DND-41 (cell line): ENCODE measurements around the gene APOM.
A peak's percentile ranks its signal among the peaks of the same experiment; 100 is the strongest.

Experiments used
- ATAC-seq: fragments of 200-7000 bp; cut with Tn5 transposase; 3 replicates; pipeline ENCODE4 v1.9.1; 2021; ENCODE audit warnings: low read depth; ENCODE audit not compliant: insufficient read depth
- DNase-seq: peaks from one replicate; pipeline ENCODE4 v3.0.0-alpha.2; 2020
- H2AFZ ChIP-seq: 2 replicates; pipeline ENCODE4 v1.6.0; 2012; ENCODE audit warnings: low read depth, low read length
- H3K27ac ChIP-seq: 2 replicates; pipeline ENCODE4 v1.5.1; 2012; ENCODE audit warnings: low read length, inconsistent platforms
- H3K27me3 ChIP-seq: fragments of 200-600 bp; sonication (generic); 2 replicates; pipeline ENCODE4 v1.6.0; 2012; ENCODE audit warnings: low read length, mild to moderate bottlenecking, inconsistent platforms; ENCODE audit not compliant: insufficient read depth, poor library complexity
- H3K36me3 ChIP-seq: 2 replicates; pipeline ENCODE4 v1.5.1; 2012; ENCODE audit warnings: low read length, inconsistent platforms; ENCODE audit not compliant: insufficient read depth
- H3K4me1 ChIP-seq: 2 replicates; pipeline ENCODE4 v1.5.1; 2012; ENCODE audit warnings: mild to moderate bottlenecking, low read length; ENCODE audit not compliant: insufficient read depth
- H3K4me2 ChIP-seq: 2 replicates; pipeline ENCODE4 v1.6.0; 2012; ENCODE audit warnings: mild to moderate bottlenecking, moderate library complexity, low read length, inconsistent platforms; ENCODE audit not compliant: insufficient read depth
- H3K4me3 ChIP-seq, 2 experiments: fragments of 200-600 bp in 1 of 2; shearing (Covaris generic) in 1 of 2; 2 replicates each; pipeline ENCODE4 v1.5.1; 2012 to 2016; ENCODE audit warnings: inconsistent platforms in 2 of 2, low read length in 2 of 2, mild to moderate bottlenecking in 2 of 2, low read depth in 1 of 2, moderate library complexity in 1 of 2
- H3K79me2 ChIP-seq: 2 replicates; pipeline ENCODE4 v1.6.0; 2012; ENCODE audit warnings: low read length, inconsistent platforms; ENCODE audit not compliant: insufficient read depth
- H3K9ac ChIP-seq: 2 replicates; pipeline ENCODE4 v1.6.0; 2012; ENCODE audit warnings: low read depth, mild to moderate bottlenecking, inconsistent platforms, low read length, moderate library complexity
- H3K9me3 ChIP-seq: 2 replicates; pipeline ENCODE4 v1.5.1; 2012; ENCODE audit warnings: low read length, moderate library complexity, mild to moderate bottlenecking, inconsistent platforms; ENCODE audit not compliant: insufficient read depth, severe bottlenecking
- H4K20me1 ChIP-seq: 2 replicates; pipeline ENCODE4 v1.6.0; 2012; ENCODE audit warnings: low read length; ENCODE audit not compliant: insufficient read depth
- CTCF ChIP-seq: IDR thresholded peaks from 2 replicates; pipeline ENCODE4 v1.5.1; 2012; ENCODE audit warnings: borderline replicate concordance, low read length, moderate library complexity, mild to moderate bottlenecking; ENCODE audit not compliant: poor library complexity, severe bottlenecking; ENCODE audit errors: extremely low read depth
- EZH2 ChIP-seq: IDR thresholded peaks from 3 replicates; pipeline ENCODE4 v1.6.1; 2012; ENCODE audit warnings: borderline replicate concordance, low read depth, mild to moderate bottlenecking, moderate library complexity, low read length, inconsistent platforms; ENCODE audit not compliant: severe bottlenecking

Gene APOM

GRCh38 chr6:31643818-31644454, 11.8 kb upstream of the APOM start:
- Histone ChIP-seq H3K9me3 (no peaks in the 10 kb centered on the region), H3K27ac (no peak overlapping the region), H2AFZ (no peak overlapping the region), H3K4me3 (no peak overlapping the region), H3K4me2 (no peak overlapping the region), H3K36me3 (peaks cover 94% of the 10 kb centered on the region), H4K20me1 (peaks cover 27% of the 10 kb centered on the region), H3K79me2 (peaks cover 31% of the 10 kb centered on the region), H3K4me1 (0 out of 2 replicates have a peak, but pooled peaks cover under 1% of the 10 kb centered on the region), H3K9ac (no peak overlapping the region), H3K27me3 (no peaks in the 10 kb centered on the region)
- ATAC-seq (no peak), DNase-seq (no peak)
- TF ChIP-seq EZH2 (no peak), CTCF (no peak)

DNA sequence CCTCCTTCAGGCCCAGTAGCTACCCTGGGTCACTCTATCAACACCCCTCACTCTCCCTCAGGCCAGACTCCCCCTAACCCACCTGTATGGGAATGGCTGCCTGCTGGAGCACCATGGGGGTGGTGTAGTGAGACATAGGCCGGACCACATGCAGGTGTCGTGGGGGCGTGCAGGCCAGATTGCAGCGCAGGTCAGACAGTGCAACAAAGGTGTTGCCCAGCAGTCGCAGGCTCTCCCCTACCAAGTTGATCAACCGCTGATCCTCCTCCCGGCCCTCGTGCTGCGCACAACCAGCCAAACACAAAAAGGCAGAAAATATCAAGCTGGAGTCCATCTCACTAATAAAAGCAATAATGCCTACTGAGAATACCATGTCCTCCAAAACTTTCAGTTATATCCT, 10.4 kb upstream of the APOM start:
- H3K9ac ChIP-seq, result no peak overlapping the region
- peaks cover 35% of the 10 kb centered on the region for H4K20me1 ChIP-seq
- H3K36me3 ChIP-seq, result peaks cover 92% of the 10 kb centered on the region
- H3K27ac ChIP-seq, result no peak overlapping the region
- H3K4me3 ChIP-seq, result no peak overlapping the region
- H3K4me1 ChIP-seq, result peaks cover 13% of the 10 kb centered on the region
- DNase-seq, result no peak
- H3K4me2 ChIP-seq, result no peak overlapping the region
- H3K9me3 ChIP-seq, result no peaks in the 10 kb centered on the region
- ATAC-seq, result no peak
- H3K79me2 ChIP-seq, result peaks cover 45% of the 10 kb centered on the region
- no peak overlapping the region for H2AFZ ChIP-seq
- no peak for TF ChIP-seq EZH2
- H3K27me3 ChIP-seq, result no peaks in the 10 kb centered on the region

GRCh38 chr6:31651602-31652191, 4.0 kb upstream of the APOM start:
- H3K4me1 ChIP-seq, result peaks cover 37% of the 10 kb centered on the region
- H3K79me2 ChIP-seq, result peaks cover 67% of the 10 kb centered on the region
- no peak for TF ChIP-seq CTCF
- TF ChIP-seq EZH2, result no peak
- H3K9me3 ChIP-seq, result no peaks in the 10 kb centered on the region
- peaks cover 27% of the 10 kb centered on the region for H4K20me1 ChIP-seq
- peak overlapping the region; percentile 94 for H3K9ac ChIP-seq
- peaks cover 58% of the 10 kb centered on the region for H3K36me3 ChIP-seq
- no peak for DNase-seq
- peak overlapping the region; percentile 99 for H3K27ac ChIP-seq
- peak overlapping the region; percentile 94 for H3K4me2 ChIP-seq
- peak overlapping the region; percentile 84 to 88; a peak in 3 of 4 replicates for H3K4me3 ChIP-seq
- H2AFZ ChIP-seq, result peak overlapping the region; percentile 71
- no peaks in the 10 kb centered on the region for H3K27me3 ChIP-seq
- ATAC-seq, result peak; percentile 55
